ENCODE measurements around the gene VSIG10L2. TPM values are rescaled to one million over a fixed set of nuclear protein-coding genes. Genes with fewer than 3 reads are reported as not detected.

Gene VSIG10L2
- not detected in 2 replicates for total RNA-seq

GRCh38 chr11:125945797-125946520 lies at the start of gene VSIG10L2:
Gene VSIG10L2 (plus strand): TSS chr11:125946044. CDS start chr11:125946056, 12 bp downstream.

GRCh38 chr11:125902927-125903710 lies 42.7 kb upstream of the VSIG10L2 start, which contains the start of gene PUS3:
Gene PUS3 (minus strand): TSS chr11:125903206. CDS start chr11:125896284, 6,922 bp downstream.

GRCh38 chr11:125903711-125904659 lies 41.9 kb upstream of the VSIG10L2 start, which contains the start of gene DDX25:
Gene DDX25 (plus strand): TSS chr11:125904508. CDS start chr11:125904518, 10 bp downstream.

Other genes with a start within 250 kb of the VSIG10L2 start
- not detected in 2 replicates for gene PATE1, start 199.8 kb upstream of the VSIG10L2 start, total RNA-seq
- gene PATE2, start 167.2 kb upstream of the VSIG10L2 start, total RNA-seq = 0.09 TPM in 2 replicates
- gene PATE3, start 157.9 kb upstream of the VSIG10L2 start, total RNA-seq = not detected in 2 replicates
- gene PATE4, start 112.7 kb upstream of the VSIG10L2 start, total RNA-seq = not detected in 2 replicates
- 6.5 and 9.4 TPM in 2 replicates for gene HYLS1, start 58.4 kb upstream of the VSIG10L2 start, total RNA-seq
- gene PUS3, start 42.8 kb upstream of the VSIG10L2 start, total RNA-seq = 12.9 and 13.6 TPM in 2 replicates
- gene DDX25, start 41.5 kb upstream of the VSIG10L2 start, total RNA-seq = not detected in 2 replicates
- gene CDON, start 116.8 kb downstream of the VSIG10L2 start, total RNA-seq = 0.90 and 1.2 TPM in 2 replicates

Data from endothelial cell of coronary artery (primary cell).